NCI-H1694 (cell line): ENCODE measurements around the gene PRIM1.
"Not testable (repeated sequence)": the region's sequence is repeated elsewhere in the genome, so short reads cannot be mapped to it uniquely, and the experiment has no call there.

Experiments
- DNase-seq: peaks from one replicate; lab custom pipeline; 2025; lab: John Stamatoyannopoulos, UW

PRIM1 gene

DNA sequence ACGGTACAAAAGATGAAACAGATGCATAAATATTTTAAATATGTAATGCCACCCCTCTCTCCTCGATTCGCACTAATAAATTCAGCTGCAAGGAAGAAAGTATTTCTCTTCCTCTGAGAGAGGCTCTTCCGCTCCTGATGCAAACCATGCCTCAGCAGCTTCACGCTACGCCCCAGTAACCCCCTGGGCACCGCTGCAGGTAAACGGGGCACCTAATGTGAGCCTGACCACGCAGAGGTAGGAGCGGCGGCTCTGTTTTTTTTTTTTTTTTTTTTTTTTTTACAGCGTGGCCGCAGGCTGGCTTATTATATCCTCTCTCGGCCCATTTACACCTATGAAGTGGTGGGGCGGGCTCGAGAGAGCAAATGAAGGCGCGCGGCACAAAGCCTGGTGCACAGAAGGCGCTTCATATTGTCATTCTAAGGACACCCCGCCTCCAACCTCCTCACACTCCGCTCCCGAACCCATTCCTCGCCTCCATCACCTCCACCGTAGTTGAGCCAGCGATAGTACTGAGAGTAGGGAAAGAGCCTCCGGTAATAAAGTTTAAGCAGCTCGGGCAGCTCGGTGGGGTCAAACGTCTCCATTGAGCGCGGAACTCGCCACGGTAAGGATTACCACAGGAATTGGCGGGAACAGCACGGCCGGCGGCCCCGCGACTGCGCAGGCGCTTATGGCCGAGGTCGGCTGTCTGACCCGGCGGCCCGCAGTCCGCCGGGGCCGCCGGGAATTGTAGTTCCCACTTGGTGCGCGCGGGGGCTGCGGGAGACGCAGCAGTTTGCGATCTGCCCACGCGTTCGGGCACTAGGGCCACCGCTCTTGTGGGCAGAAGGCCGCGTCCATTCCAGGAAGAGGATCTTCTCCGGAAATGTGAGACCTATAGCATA, at the start of gene PRIM1:
Gene PRIM1 (minus strand): TSS at position 612 of the 887 bp plus-strand sequence. CDS start 25 bp downstream, at position 587.
- peak; percentile 50 for DNase-seq

DNA sequence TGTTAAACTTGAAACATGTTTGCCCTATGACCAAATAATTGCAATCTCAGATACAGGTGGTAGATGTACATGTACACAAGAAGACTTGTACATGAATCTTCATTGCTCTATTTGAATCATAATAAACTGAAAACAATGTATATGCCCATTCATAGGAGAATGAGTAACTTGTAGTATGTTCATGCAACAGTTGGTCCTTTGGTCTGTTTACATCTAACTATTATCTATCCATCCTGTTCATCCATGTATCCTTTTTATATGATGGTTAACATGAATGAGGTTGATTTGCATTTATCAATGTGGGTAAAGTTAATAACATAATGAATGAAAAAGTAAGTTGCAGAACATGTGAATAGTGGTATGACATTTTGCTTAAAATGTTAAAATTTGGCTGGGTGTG, 48.1 kb upstream of the PRIM1 start:
- no peak for DNase-seq

DNA sequence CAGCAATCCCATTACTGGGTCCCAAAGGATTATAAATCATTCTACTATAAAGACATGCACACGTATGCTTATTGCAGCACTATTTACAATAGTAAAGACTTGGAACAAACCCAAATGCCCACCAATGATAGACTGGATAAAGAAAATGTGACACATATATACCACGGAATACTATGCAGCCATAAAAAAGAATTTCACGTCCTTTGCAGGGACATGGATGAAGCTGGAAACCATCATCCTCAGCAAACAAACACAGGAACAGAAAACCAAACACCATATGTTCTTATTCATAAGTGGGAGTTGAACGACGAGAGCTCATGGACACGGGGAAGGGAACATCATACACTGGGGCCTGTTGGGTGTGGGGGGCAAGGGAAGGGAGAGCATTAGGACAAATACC, 47.2 kb upstream of the PRIM1 start:
- DNase-seq, result not testable (repeated sequence)

- DNase-seq, result not testable (repeated sequence)
These were observed 43.7 kb upstream of the PRIM1 start for GRCh38 chr12:56795791-56796190.

- not testable (repeated sequence) for DNase-seq
These were observed 43.0 kb upstream of the PRIM1 start for GRCh38 chr12:56795046-56795562.

DNA sequence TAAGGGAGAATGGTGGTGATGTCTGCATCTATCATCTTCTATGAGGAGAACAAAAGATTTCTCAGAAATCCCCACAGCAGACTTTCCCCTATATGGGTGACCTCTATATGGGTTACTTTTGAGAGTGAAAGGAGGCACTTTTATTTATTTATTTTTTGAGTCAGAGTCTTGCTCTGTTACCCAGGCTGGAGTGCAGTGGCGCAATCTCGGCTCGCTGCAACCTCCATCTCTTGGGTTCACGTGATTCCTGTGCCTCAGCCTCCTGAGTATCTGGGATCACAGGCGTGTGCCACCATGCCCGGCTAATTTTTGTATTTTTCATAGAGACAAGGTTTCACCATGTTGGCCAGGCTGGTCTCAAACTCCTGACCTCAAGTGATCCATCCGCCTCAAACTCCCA, 41.0 kb upstream of the PRIM1 start:
- not testable (repeated sequence) for DNase-seq

GRCh38 chr12:56792678-56793077, 40.6 kb upstream of the PRIM1 start:
- no peak for DNase-seq

GRCh38 chr12:56789429-56789828, 37.3 kb upstream of the PRIM1 start:
- DNase-seq, result not testable (repeated sequence)

DNA sequence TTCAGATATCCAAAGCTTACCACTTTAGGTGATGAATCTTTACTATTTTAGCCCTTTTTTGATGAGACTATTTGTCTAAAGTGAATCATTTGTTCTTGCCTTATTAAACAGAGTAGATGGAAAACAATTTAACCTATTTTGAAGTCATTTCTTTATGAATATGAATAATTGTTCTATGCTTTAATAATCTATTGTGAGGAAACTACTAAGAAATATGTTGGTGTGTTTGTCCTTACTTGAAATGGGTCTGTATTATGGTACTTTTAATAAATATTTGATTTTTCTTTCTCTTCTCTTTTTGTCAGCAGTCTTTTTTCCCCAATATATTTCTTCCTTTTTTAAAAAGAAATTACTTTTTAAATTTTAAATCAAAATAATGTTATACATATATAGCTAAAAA, 35.4 kb upstream of the PRIM1 start:
- no peak for DNase-seq

- no peak for DNase-seq
These were observed 33.8 kb upstream of the PRIM1 start for GRCh38 chr12:56785874-56786273.

DNA sequence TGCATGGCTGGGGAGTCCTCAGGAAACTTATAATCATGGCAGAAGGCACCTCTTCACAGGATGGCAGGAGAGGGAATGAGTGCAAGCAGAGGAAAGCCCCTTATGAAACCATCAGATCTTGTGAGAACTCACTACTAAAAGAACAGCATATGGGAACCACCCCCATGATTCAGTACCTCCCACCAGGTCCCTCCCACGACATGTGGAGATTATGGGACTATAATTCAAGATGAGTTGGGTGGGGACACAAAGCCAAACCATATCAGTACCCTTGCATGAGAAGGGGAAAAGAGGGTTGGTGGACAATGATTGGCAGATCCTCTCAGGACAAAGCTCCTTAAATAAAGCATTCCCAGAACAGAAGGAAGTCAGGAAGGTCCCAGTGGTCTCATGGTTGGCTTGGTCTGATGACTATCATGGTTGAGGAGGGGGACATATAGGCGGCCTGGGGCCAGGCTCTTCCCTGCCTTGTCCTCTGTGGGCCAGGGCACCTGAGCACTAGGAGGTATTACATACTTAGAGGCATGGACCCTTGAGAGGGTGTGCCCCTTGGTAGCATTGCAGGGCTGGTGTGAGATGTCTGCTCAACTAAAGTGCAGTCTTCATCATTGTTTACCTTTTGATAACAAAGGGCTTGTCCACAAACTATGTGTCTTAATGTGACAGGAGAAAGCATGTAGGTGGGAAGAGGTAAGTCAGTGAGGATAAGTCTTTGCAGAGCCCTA, 33.2 kb upstream of the PRIM1 start:
- no peak for DNase-seq

DNA sequence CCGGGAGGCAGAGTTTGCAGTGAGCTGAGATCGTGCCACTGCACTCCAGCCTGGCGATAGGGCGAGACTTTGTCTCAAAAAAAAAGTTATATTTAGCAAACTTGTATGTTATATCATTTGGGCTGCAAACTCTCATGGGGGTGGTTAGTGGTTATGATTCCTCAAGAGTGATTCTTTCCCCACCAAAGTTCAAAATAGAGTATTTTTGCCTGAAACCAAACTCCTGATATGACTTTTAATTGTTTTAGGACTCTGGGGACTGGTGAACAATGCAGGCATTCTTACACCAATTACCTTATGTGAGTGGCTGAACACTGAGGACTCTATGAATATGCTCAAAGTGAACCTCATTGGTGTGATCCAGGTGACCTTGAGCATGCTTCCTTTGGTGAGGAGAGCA, 29.6 kb upstream of the PRIM1 start:
- DNase-seq, result no peak

DNA sequence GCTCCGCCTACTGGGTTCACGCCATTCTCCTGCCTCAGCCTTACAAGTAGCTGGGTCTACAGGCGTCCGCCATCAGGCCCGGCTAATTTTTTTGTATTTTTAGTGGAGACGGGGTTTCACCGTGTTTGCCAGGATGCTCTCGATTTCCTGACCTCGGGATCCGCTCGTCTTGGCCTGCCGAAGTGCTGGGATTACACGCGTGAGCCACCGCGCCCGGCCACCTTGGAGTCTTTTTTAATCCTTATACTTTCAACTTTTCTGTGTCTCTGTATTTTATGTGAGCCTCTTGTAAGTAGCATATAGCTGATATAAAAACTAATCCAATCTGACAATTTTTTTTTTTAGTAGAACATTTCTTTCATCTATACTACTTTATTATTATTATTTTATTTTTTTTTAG, 26.6 kb upstream of the PRIM1 start:
- DNase-seq, result no peak

GRCh38 chr12:56776654-56777053, 24.5 kb upstream of the PRIM1 start:
- DNase-seq, result no peak

GRCh38 chr12:56775638-56776037, 23.5 kb upstream of the PRIM1 start:
- DNase-seq, result no peak

DNA sequence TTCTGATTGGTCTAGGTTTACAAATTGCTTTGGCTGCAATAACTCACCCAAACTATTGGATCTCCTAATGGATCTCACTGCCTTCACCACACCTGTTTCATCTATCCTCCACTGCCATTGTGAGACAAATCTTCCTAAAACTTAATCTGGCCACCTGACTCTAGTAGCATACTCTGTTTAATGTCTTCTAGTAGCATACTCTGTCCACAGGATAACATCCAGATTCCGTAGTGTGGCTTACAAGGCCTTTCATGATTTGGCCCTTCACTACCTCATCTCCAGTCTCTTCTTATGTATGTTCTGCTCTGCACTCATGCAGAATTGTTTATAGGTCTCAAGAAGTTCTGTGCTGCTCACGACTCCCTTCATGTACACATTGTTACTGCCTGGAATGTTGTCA, 21.0 kb upstream of the PRIM1 start:
- no peak for DNase-seq

GRCh38 chr12:56772625-56773024, 20.5 kb upstream of the PRIM1 start:
- DNase-seq, result no peak

DNA sequence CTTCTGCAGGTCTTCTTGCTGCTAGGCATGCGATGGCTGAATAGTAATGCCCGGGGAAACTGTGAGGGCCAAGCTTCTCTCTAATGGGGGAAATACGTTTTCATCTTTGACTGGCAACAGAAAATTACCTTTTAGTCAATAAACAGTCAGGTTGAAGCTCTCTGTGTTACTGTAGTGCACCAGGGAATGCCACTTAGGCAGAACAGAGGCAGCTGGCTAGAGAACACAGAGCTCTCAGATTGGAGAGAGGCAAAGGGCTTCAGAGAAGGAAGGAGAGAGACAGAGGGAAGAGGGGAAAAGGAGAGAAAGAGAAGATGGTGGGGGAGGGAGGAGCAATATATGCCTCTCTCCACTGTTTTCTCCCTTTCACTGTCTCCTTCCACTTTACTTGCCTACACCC, 17.7 kb upstream of the PRIM1 start:
- DNase-seq, result no peak

GRCh38 chr12:56768424-56768823, 16.3 kb upstream of the PRIM1 start:
- DNase-seq, result no peak

DNA sequence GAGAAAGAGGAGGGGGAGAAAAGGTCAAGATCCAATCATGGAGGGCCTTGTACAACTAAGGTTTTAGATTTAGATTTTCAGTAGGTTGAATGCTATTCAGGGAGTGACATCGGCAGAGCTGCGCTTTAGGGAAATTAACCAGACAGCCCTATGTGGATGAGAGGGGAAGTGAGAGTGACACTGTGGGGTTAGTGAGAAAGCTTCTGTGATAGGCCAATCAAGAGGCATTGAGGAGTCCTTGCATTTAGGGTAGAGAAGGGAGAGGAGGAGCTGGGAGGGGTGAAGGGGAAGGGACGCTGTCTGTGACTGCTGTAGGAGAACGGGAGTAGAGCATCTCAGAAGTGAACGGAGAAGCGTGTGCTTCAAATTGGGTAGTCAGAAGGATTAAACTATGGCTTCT, 14.4 kb upstream of the PRIM1 start:
- no peak for DNase-seq

- no peak for DNase-seq
These were observed 11.9 kb upstream of the PRIM1 start for GRCh38 chr12:56763753-56764657.

DNA sequence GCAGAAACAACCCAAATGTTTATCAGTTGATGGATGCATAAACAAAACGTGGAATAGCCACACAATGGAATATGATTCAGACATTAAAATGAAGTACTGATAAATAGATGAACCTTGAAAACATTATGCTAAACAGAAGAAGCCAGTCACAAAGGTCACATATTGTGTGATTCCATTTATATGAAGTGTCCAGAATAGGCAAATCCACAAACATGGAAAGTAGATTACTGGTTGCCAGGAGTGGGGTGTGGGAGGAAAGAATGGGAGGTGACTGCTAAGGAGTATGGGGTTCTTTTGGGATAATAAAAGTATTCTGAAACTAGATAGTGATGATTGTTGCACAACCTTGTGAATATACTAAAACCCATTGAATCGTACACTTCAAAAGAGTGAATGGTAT, 9.7 kb upstream of the PRIM1 start:
- no peak for DNase-seq
